ENCODE data around the gene EML4. TPM values are rescaled to one million over a fixed set of nuclear protein-coding genes. Genes with fewer than 3 reads are reported as not detected.

Gene EML4
- total and polyA plus RNA-seq, 2 donors (not counting 1 experiment from before 2014, with no cell fraction given) = 49.4 to 134 TPM

GRCh38 chr2:42192652-42193566, 23.8 kb downstream of the EML4 start:
- 83% methylated on average over 2 of the region's 3 CpGs for WGBS (ENCODE audit: insufficient coverage)
- Histone ChIP-seq H3K9ac (ENCODE audit: low read length) (no peak overlapping the region), H3K27me3 (replicated peaks in 1 of 4; ENCODE audit: control extremely low read depth in 1 of 4, control insufficient read depth in 3 of 4, insufficient read depth in 4 of 4, low read length in 3 of 4) (no peaks in the 10 kb centered on the region), H3K9me3 (ENCODE audit: control extremely low read depth in 1 of 3, control insufficient read depth in 2 of 3, insufficient read depth in 1 of 3, low read length in 2 of 3) (no peaks in the 10 kb centered on the region), H2AFZ (ENCODE audit: insufficient read depth, low read depth, low read length, poor library complexity, severe bottlenecking) (no peak overlapping the region), H3K4me1 (ENCODE audit: control insufficient read depth in 2 of 2, insufficient read depth in 2 of 2, low read length in 2 of 2) (peaks cover 22 to 42% of the 10 kb centered on the region in 2 donors), H3K79me2 (ENCODE audit: control insufficient read depth, insufficient read depth, low read length) (peaks cover 100% of the 10 kb centered on the region), H3K4me2 (replicated peaks; ENCODE audit: low read depth, low read length, poor library complexity, severe bottlenecking) (no peak overlapping the region), H3K27ac (ENCODE audit: low read length in 2 of 2) (peak overlapping the region in 1 of 2 donors; percentile 7), H3K4me3 (ENCODE audit: control extremely low read depth in 1 of 5, extremely low read depth in 1 of 5, insufficient read depth in 1 of 5, low read depth in 2 of 5, low read length in 4 of 5) (no peak overlapping the region), H3K36me3 (replicated peaks in 1 of 2; ENCODE audit: control extremely low read depth in 1 of 2, control insufficient read depth in 1 of 2, extremely low read depth in 1 of 2, insufficient read depth in 2 of 2, low read length in 1 of 2) (peaks cover 0 to 3% of the 10 kb centered on the region in 2 experiments), H4K20me1 (ENCODE audit: control insufficient read depth, insufficient read depth, low read length, poor library complexity, severe bottlenecking) (peaks cover 62% of the 10 kb centered on the region)
- intact Hi-C loops (cut with micrococcal nuclease) = no loop called here
- ATAC-seq (ENCODE audit: low read depth) (no peak), DNase-seq (no peak)
- H3K4me1 Mint-ChIP-seq = peaks cover 51% of the 10 kb centered on the region
- H3K27ac Mint-ChIP-seq = peak overlapping the region; percentile 50
- ChIA-PET POLR2A (no interaction called here), CTCF (interaction anchor here (0.9 to 4.7 kb wide), 2 partner anchors 98 to 103 kb away, joined by 3 to 102 read pairs; no protein-coding TSS in a partner anchor)
- TF ChIP-seq, protein P1, sequence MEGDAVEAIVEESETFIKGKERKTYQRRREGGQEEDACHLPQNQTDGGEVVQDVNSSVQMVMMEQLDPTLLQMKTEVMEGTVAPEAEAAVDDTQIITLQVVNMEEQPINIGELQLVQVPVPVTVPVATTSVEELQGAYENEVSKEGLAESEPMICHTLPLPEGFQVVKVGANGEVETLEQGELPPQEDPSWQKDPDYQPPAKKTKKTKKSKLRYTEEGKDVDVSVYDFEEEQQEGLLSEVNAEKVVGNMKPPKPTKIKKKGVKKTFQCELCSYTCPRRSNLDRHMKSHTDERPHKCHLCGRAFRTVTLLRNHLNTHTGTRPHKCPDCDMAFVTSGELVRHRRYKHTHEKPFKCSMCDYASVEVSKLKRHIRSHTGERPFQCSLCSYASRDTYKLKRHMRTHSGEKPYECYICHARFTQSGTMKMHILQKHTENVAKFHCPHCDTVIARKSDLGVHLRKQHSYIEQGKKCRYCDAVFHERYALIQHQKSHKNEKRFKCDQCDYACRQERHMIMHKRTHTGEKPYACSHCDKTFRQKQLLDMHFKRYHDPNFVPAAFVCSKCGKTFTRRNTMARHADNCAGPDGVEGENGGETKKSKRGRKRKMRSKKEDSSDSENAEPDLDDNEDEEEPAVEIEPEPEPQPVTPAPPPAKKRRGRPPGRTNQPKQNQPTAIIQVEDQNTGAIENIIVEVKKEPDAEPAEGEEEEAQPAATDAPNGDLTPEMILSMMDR (IDR thresholded peaks at IDR 0.05) = no peak
- no peak for TF ChIP-seq EZH2 (IDR thresholded peaks at IDR 0.05; ENCODE audit: borderline replicate concordance, insufficient read depth, low read depth, low read length, poor library complexity, severe bottlenecking)
- H3K4me3 Mint-ChIP-seq = peak overlapping the region; percentile 33
- H3K9me3 Mint-ChIP-seq (ENCODE audit: insufficient read depth) = no peaks in the 10 kb centered on the region
- no peaks in the 10 kb centered on the region for H3K27me3 Mint-ChIP-seq

GRCh38 chr2:42193722-42194187, 24.6 kb downstream of the EML4 start:
- no peak for TF ChIP-seq EZH2 (IDR thresholded peaks at IDR 0.05; ENCODE audit: borderline replicate concordance, insufficient read depth, low read depth, low read length, poor library complexity, severe bottlenecking)
- TF ChIP-seq, protein P1 (IDR thresholded peaks at IDR 0.05) = no peak
- H3K4me2 ChIP-seq (replicated peaks; ENCODE audit: low read depth, low read length, poor library complexity, severe bottlenecking) = no peak overlapping the region
- H3K4me1 Mint-ChIP-seq = peaks cover 58% of the 10 kb centered on the region
- peaks cover 0 to 2% of the 10 kb centered on the region in 2 experiments for H3K36me3 ChIP-seq (replicated peaks in 1 of 2; ENCODE audit: control extremely low read depth in 1 of 2, control insufficient read depth in 1 of 2, extremely low read depth in 1 of 2, insufficient read depth in 2 of 2, low read length in 1 of 2)
- CTCF ChIA-PET = interaction anchor here (0.9 to 4.7 kb wide), 7 partner anchors 15 to 324 kb away, joined by 3 to 102 read pairs (median 23); no protein-coding TSS in a partner anchor
- H3K4me3 ChIP-seq (ENCODE audit: control extremely low read depth in 1 of 5, extremely low read depth in 1 of 5, insufficient read depth in 1 of 5, low read depth in 2 of 5, low read length in 4 of 5) = no peak overlapping the region
- no peaks in the 10 kb centered on the region for H3K27me3 Mint-ChIP-seq
- ATAC-seq (ENCODE audit: low read depth) = no peak
- H4K20me1 ChIP-seq (ENCODE audit: control insufficient read depth, insufficient read depth, low read length, poor library complexity, severe bottlenecking) = peaks cover 62% of the 10 kb centered on the region
- no peaks in the 10 kb centered on the region for H3K9me3 ChIP-seq (ENCODE audit: control extremely low read depth in 1 of 3, control insufficient read depth in 2 of 3, insufficient read depth in 1 of 3, low read length in 2 of 3)
- H2AFZ ChIP-seq (ENCODE audit: insufficient read depth, low read depth, low read length, poor library complexity, severe bottlenecking) = no peak overlapping the region
- no peaks in the 10 kb centered on the region for H3K27me3 ChIP-seq (replicated peaks in 1 of 4; ENCODE audit: control extremely low read depth in 1 of 4, control insufficient read depth in 3 of 4, insufficient read depth in 4 of 4, low read length in 3 of 4)
- H3K9me3 Mint-ChIP-seq (ENCODE audit: insufficient read depth) = no peaks in the 10 kb centered on the region
- H3K4me1 ChIP-seq (ENCODE audit: control insufficient read depth in 2 of 2, insufficient read depth in 2 of 2, low read length in 2 of 2) = peaks cover 30 to 43% of the 10 kb centered on the region in 2 donors
- no peak overlapping the region for H3K4me3 Mint-ChIP-seq
- H3K27ac ChIP-seq (ENCODE audit: low read length in 2 of 2) = peak overlapping the region in 1 of 2 donors; percentile 37
- no peak for DNase-seq
- H3K27ac Mint-ChIP-seq = peak overlapping the region; percentile 37
- intact Hi-C loops (cut with micrococcal nuclease) = no loop called here
- no peak overlapping the region for H3K9ac ChIP-seq (ENCODE audit: low read length)
- POLR2A ChIA-PET = interaction anchor here (0.7 kb wide), 1 partner anchor 94 kb away, joined by 4 read pairs; no protein-coding TSS in a partner anchor
- peaks cover 100% of the 10 kb centered on the region for H3K79me2 ChIP-seq (ENCODE audit: control insufficient read depth, insufficient read depth, low read length)
